K562 (cell line): ENCODE measurements around the gene NDUFS6. TPM values are rescaled to one million over a fixed set of nuclear protein-coding genes. Genes with fewer than 3 reads are reported as not detected.

ENCODE experiments used
- DDX20 ChIP-seq: fragments of 450-650 bp; IDR thresholded peaks from 2 replicates; pipeline ENCODE4 v1.6.1; 2016; ENCODE audit warnings: missing genetic modification characterization, low read depth, mild to moderate bottlenecking, missing compliant biosample characterization, moderate library complexity
- EP400 ChIP-seq: fragments of 450-650 bp; IDR thresholded peaks from 2 replicates; pipeline ENCODE4 v1.6.1; 2017; ENCODE audit warnings: antibody characterized with exemption, mild to moderate bottlenecking, moderate library complexity
- EZH2 ChIP-seq: IDR thresholded peaks from 2 replicates; pipeline ENCODE4 v1.6.1; 2012; ENCODE audit warnings: low read depth, mild to moderate bottlenecking, inconsistent platforms, low read length, borderline replicate concordance
- FOXA1 ChIP-seq: fragments of 450-650 bp; IDR thresholded peaks from 2 replicates; pipeline ENCODE4 v1.6.1; 2016; ENCODE audit warnings: mild to moderate bottlenecking, borderline replicate concordance
- FOXA3 ChIP-seq, 2 experiments: fragments of 450-650 bp in 1 of 2; sonication (generic) in 1 of 2; formaldehyde crosslinking; IDR thresholded peaks in 1 of 2; conservative IDR thresholded peaks in 1 of 2; 2 replicates each; pipeline versions ENCODE4 v1.4.0 to v1.8.0; 2020 to 2022; ENCODE audit warnings: mild to moderate bottlenecking in 2 of 2, missing genetic modification reagents in 1 of 2
- KAT8 ChIP-seq: fragments of 450-650 bp; IDR thresholded peaks from 2 replicates; pipeline ENCODE4 v1.6.1; 2016; ENCODE audit warnings: low read depth, mild to moderate bottlenecking
- MTA2 ChIP-seq: fragments of 450-650 bp; IDR thresholded peaks from 2 replicates; pipeline ENCODE4 v1.6.1; 2016; ENCODE audit warnings: low read depth
- NBN ChIP-seq: fragments of 450-650 bp; IDR thresholded peaks from 2 replicates; pipeline ENCODE4 v1.6.1; 2016; ENCODE audit warnings: low read depth, mild to moderate bottlenecking
- NFATC3 ChIP-seq: fragments of 450-650 bp; IDR thresholded peaks from 2 replicates; pipeline ENCODE4 v1.6.1; 2017; ENCODE audit warnings: mild to moderate bottlenecking
- NFIX ChIP-seq: fragments of 250-450 bp; sonication (Bioruptor Pico); IDR thresholded peaks from 2 replicates; pipeline ENCODE4 v1.4.0; 2020; ENCODE audit warnings: low read depth, mild to moderate bottlenecking, moderate library complexity
- RAD21 ChIP-seq, 2 experiments: fragments of 250-450 bp in 1 of 2; fragments of 450-650 bp in 1 of 2; sonication (Bioruptor Pico) in 1 of 2; formaldehyde crosslinking in 1 of 2; IDR thresholded peaks in 1 of 2; conservative IDR thresholded peaks in 1 of 2; 2 replicates each; pipeline versions ENCODE4 v1.4.0 to v1.8.0; 2020 to 2022; ENCODE audit warnings: mild to moderate bottlenecking in 2 of 2, moderate library complexity in 1 of 2
- RBM14 ChIP-seq: fragments of 200-400 bp; formaldehyde crosslinking; IDR thresholded peaks from 2 replicates; pipeline ENCODE4 v1.6.1; 2018; ENCODE audit warnings: low read depth, mild to moderate bottlenecking, low read length, moderate library complexity, borderline replicate concordance; ENCODE audit not compliant: insufficient read depth
- SIN3B ChIP-seq: fragments of 450-650 bp; IDR thresholded peaks from 2 replicates; pipeline ENCODE4 v1.6.1; 2017; ENCODE audit warnings: low read depth, mild to moderate bottlenecking, moderate library complexity
- SIRT6 ChIP-seq: IDR thresholded peaks from one replicate; pipeline ENCODE4 v1.6.1; 2012; ENCODE audit warnings: low read depth, mild to moderate bottlenecking, control low read depth, inconsistent platforms, low read length, moderate library complexity
- SMARCC2 ChIP-seq: fragments of 450-650 bp; IDR thresholded peaks from 2 replicates; pipeline ENCODE4 v1.6.1; 2017; ENCODE audit warnings: antibody characterized with exemption, moderate library complexity, mild to moderate bottlenecking, low read depth
- SMARCE1 ChIP-seq: fragments of 450-650 bp; IDR thresholded peaks from 2 replicates; pipeline ENCODE4 v1.7.1; 2016; ENCODE audit warnings: mild to moderate bottlenecking
- TAF1 ChIP-seq: IDR thresholded peaks from 2 replicates; pipeline ENCODE4 v1.6.1; 2011; ENCODE audit warnings: mild to moderate bottlenecking, low read length, moderate library complexity; ENCODE audit not compliant: insufficient read depth, control insufficient read depth, severe bottlenecking; ENCODE audit errors: extremely low read depth
- THRAP3 ChIP-seq: fragments of 450-650 bp; IDR thresholded peaks from 2 replicates; pipeline ENCODE4 v1.6.1; 2016; ENCODE audit warnings: mild to moderate bottlenecking, inconsistent platforms, borderline replicate concordance
- ZBTB34 ChIP-seq: fragments of 250-450 bp; sonication (Bioruptor Pico); IDR thresholded peaks from 2 replicates; pipeline ENCODE4 v1.8.0; 2021; ENCODE audit warnings: mild to moderate bottlenecking, moderate library complexity
- ZFP36 ChIP-seq: fragments of 150-350 bp; IDR thresholded peaks from 2 replicates; pipeline ENCODE4 v1.6.1; 2018; ENCODE audit warnings: low read length, low read depth; ENCODE audit not compliant: partially characterized antibody
- ZFP91 ChIP-seq: sonication (generic); formaldehyde crosslinking; IDR thresholded peaks from 2 replicates; pipeline ENCODE4 v1.8.0; 2022; ENCODE audit warnings: mild to moderate bottlenecking, missing genetic modification reagents
- ZNF121 ChIP-seq: sonication (generic); formaldehyde crosslinking; conservative IDR thresholded peaks from 2 replicates; pipeline ENCODE4 v1.8.0; 2022; ENCODE audit warnings: missing genetic modification reagents
- ZNF232 ChIP-seq: sonication (generic); formaldehyde crosslinking; IDR thresholded peaks from 2 replicates; pipeline ENCODE4 v1.8.0; 2022; ENCODE audit warnings: mild to moderate bottlenecking, missing genetic modification reagents
- ZNF282 ChIP-seq: sonication (generic); formaldehyde crosslinking; IDR thresholded peaks from 2 replicates; pipeline ENCODE4 v1.8.1; 2023; ENCODE audit warnings: missing genetic modification reagents
- ZNF586 ChIP-seq: fragments of 450-650 bp; formaldehyde crosslinking; conservative IDR thresholded peaks from 2 replicates; pipeline ENCODE4 v1.4.0; 2020; ENCODE audit warnings: mild to moderate bottlenecking, moderate library complexity
- ZNF695 ChIP-seq: fragments of 450-650 bp; formaldehyde crosslinking; IDR thresholded peaks from 2 replicates; pipeline ENCODE4 v1.4.0; 2020; ENCODE audit warnings: mild to moderate bottlenecking, moderate library complexity
- polyA plus RNA-seq, 8 experiments: library from polyadenylated mRNA; depleted of rRNA in 4 of 8; stranded (reverse) in 5 of 8; unstranded in 3 of 8; fragments of >200 nt; fragmentation: Nextera tagmentation in 2 of 8; fragmentation: Illumina TruSeq in 1 of 8; extraction: Ambion mirVana in 2 of 8; extraction: Trizol in 1 of 8; gene quantifications; 2 replicates each; pipeline versions ENCODE4 v1.2.1 to v1.2.3, GENCODE V29; 2011 to 2014; ENCODE audit warnings: inconsistent platforms in 1 of 8, missing spikeins in 1 of 8
- total RNA-seq, 7 experiments: library from RNA; depleted of rRNA in 6 of 7; stranded (reverse); fragments of >200 nt in 6 of 7; fragmentation: Illumina TruSeq in 2 of 7; extraction: Trizol in 2 of 7; gene quantifications; 2 replicates each; pipeline versions ENCODE4 v1.2.1 to v1.2.3, GENCODE V29; 2011 to 2021; ENCODE audit warnings: low replicate concordance in 1 of 7

The NDUFS6 gene
- total and polyA plus RNA-seq, 9 of the 15 experiments (the other 6 are each of a cell fraction or from before 2014, with no cell fraction given), result 36.1 to 291 (median 77.0) TPM

GRCh38 chr5:1799602-1800471, 1.4 kb upstream of the NDUFS6 start, which contains the start of gene MRPL36 (continued):
- TF ChIP-seq ZBTB34 (CRISPR knock-in tag), result no peak
- no peak for TF ChIP-seq RBM14
- TF ChIP-seq DDX20 (tag), result no peak
- no peak for TF ChIP-seq THRAP3
- TF ChIP-seq ZNF282 (CRISPR knock-in tag), result no peak
- TF ChIP-seq FOXA1, result no peak
- peak; percentile 21; the same call in 1 of the 2 replicates for TF ChIP-seq SMARCE1
- no peak for TF ChIP-seq ZFP36
- TF ChIP-seq TAF1, result peak; percentile 74
- peak; percentile 21; the same call in 1 of the 2 replicates for TF ChIP-seq SMARCC2
- no peak for TF ChIP-seq NFATC3
- no peak; the same call in 1 of the 2 replicates for TF ChIP-seq SIN3B
- TF ChIP-seq ZNF695 (CRISPR knock-in tag), result no peak
- no peak for TF ChIP-seq ZNF232
- no peak for TF ChIP-seq ZNF586
- TF ChIP-seq ZFP91, result no peak
- no peak for TF ChIP-seq MTA2
- no peak for TF ChIP-seq ZNF121 (CRISPR knock-in tag)
- TF ChIP-seq NBN, result peak; percentile 85
- TF ChIP-seq SIRT6, result no peak
- no peak for TF ChIP-seq NFIX
- TF ChIP-seq EP400, result peak; percentile 86
- no peak for TF ChIP-seq EZH2
- no peak for TF ChIP-seq RAD21 (CRISPR knock-in tag; conservative IDR thresholded peaks at IDR 0.05 in 1 of 2, IDR thresholded peaks at IDR 0.05 in 1 of 2)
- no peak for TF ChIP-seq KAT8
- TF ChIP-seq FOXA3 (CRISPR knock-in tag; conservative IDR thresholded peaks at IDR 0.05 in 1 of 2, IDR thresholded peaks at IDR 0.05 in 1 of 2), result peak; percentile 57 to 71; a peak in 3 of 4 replicates
